OCI-LY1 (cell line): Measurements from ENCODE around the gene PALD1.

Source experiments
- CTCF ChIP-seq: fragments of 200-600 bp; sonication (generic), shearing (Covaris generic); IDR thresholded peaks from 2 replicates; pipeline ENCODE4 v1.5.1; 2017; ENCODE audit warnings: mild to moderate bottlenecking, antibody characterized with exemption, low read length, moderate library complexity, mixed read lengths
- EZH2 ChIP-seq: fragments of 200-600 bp; sonication (generic), shearing (Covaris generic); IDR thresholded peaks from 2 replicates; pipeline ENCODE4 v1.8.0; 2017; ENCODE audit warnings: borderline replicate concordance, mixed run types, mild to moderate bottlenecking, antibody characterized with exemption, low read length, moderate library complexity, mixed read lengths

GRCh38 chr10:70492786-70493659, 14.5 kb downstream of the PALD1 start:
- TF ChIP-seq CTCF, result no peak
- TF ChIP-seq EZH2, result no peak
